ENCODE results near the gene GYG1.

- TF ChIP-seq CTCF (IDR thresholded peaks at IDR 0.05) = no peak
- no peak for TF ChIP-seq POLR2A (IDR thresholded peaks at IDR 0.05)
Observed at GRCh38 chr3:149031096-149031495, 39.8 kb downstream of the GYG1 start.
